GM10266 (cell line): ENCODE measurements around the gene DNER.

Experiments
- DNase-seq: peaks from one replicate; pipeline ENCODE4 v3.0.0; 2012; ENCODE audit errors: extremely low spot score
- CTCF ChIP-seq: IDR thresholded peaks from 2 replicates; pipeline ENCODE4 v1.5.1; 2012; ENCODE audit warnings: mild to moderate bottlenecking, low read depth; ENCODE audit not compliant: control insufficient read depth, insufficient read depth; ENCODE audit errors: missing control alignments

DNER gene

GRCh38 chr2:229635371-229635680, 79.0 kb downstream of the DNER start:
- DNase-seq, result no peak
- TF ChIP-seq CTCF, result no peak

GRCh38 chr2:229634601-229635370, 79.6 kb downstream of the DNER start:
- no peak for TF ChIP-seq CTCF
- DNase-seq, result no peak

- no peak for DNase-seq
- no peak for TF ChIP-seq CTCF
Observed at GRCh38 chr2:229633556-229633955, 80.8 kb downstream of the DNER start.

- TF ChIP-seq CTCF, result no peak
- no peak for DNase-seq
Observed at GRCh38 chr2:229629039-229629438, 85.3 kb downstream of the DNER start.

- no peak for TF ChIP-seq CTCF
- no peak for DNase-seq
Observed at GRCh38 chr2:229627728-229628127, 86.6 kb downstream of the DNER start.

GRCh38 chr2:229622495-229623355, 91.6 kb downstream of the DNER start:
- TF ChIP-seq CTCF, result no peak
- no peak for DNase-seq

GRCh38 chr2:229620759-229621158, 93.6 kb downstream of the DNER start:
- no peak for TF ChIP-seq CTCF
- no peak for DNase-seq
